Heart left ventricle (tissue), 16 donors: ENCODE results near the gene MPP3. TPM values are rescaled to one million over a fixed set of nuclear protein-coding genes. Genes with fewer than 3 reads are reported as not detected.

Experiments used
- ATAC-seq, 4 donors: fragments of 200-7000 bp; cut with Tn5 transposase; one replicate each; pipeline ENCODE4 v1.9.1; 2020 to 2022; ENCODE audit warnings: moderate library complexity in 4 of 4, mild to moderate bottlenecking in 3 of 4, moderate number of reproducible peaks in 1 of 4
- DNase-seq, 5 donors: peaks; one replicate each; pipeline ENCODE4 v3.0.0-alpha.2; 2020
- H3K27ac ChIP-seq, 12 donors: fragments of 200-600 bp; sonication (generic) in 4 of 12; one replicate each; pipeline versions ENCODE4 v1.5.0 to v1.8.0; 2016 to 2022; ENCODE audit warnings: mild to moderate bottlenecking in 2 of 12
- H3K27me3 ChIP-seq, 9 donors: fragments of 200-600 bp; sonication (generic) in 2 of 9; one replicate each; pipeline versions ENCODE4 v1.5.1 to v1.8.0; 2016 to 2022; ENCODE audit warnings: mild to moderate bottlenecking in 3 of 9
- H3K36me3 ChIP-seq, 9 donors: fragments of 200-600 bp; sonication (generic) in 2 of 9; one replicate each; pipeline versions ENCODE4 v1.5.0 to v1.8.0; 2018 to 2022; ENCODE audit warnings: mild to moderate bottlenecking in 2 of 9
- H3K4me1 ChIP-seq, 12 donors: fragments of 200-600 bp; sonication (generic) in 4 of 12; one replicate each; pipeline versions ENCODE4 v1.5.0 to v1.8.0; 2016 to 2022; ENCODE audit warnings: mild to moderate bottlenecking in 3 of 12
- H3K4me3 ChIP-seq, 12 donors: fragments of 200-600 bp; sonication (generic) in 4 of 12; one replicate each; pipeline versions ENCODE4 v1.5.0 to v1.8.0; 2017 to 2022; ENCODE audit warnings: mild to moderate bottlenecking in 9 of 12, moderate library complexity in 4 of 12
- H3K9me3 ChIP-seq, 12 donors: fragments of 200-600 bp; sonication (generic) in 4 of 12; one replicate each; pipeline versions ENCODE4 v1.5.0 to v1.8.0; 2016 to 2022; ENCODE audit warnings: mild to moderate bottlenecking in 1 of 12
- CTCF ChIP-seq, 12 donors: fragments of 200-600 bp; sonication (generic) in 4 of 12; IDR thresholded peaks; one replicate each; pipeline versions ENCODE4 v1.5.0 to v1.8.0; 2018 to 2022; ENCODE audit warnings: antibody characterized with exemption in 12 of 12, mild to moderate bottlenecking in 5 of 12
- POLR2A ChIP-seq, 2 donors: fragments of 450-650 bp; IDR thresholded peaks; one replicate each; pipeline ENCODE4 v1.6.1; 2017; ENCODE audit warnings: antibody characterized with exemption in 2 of 2, mild to moderate bottlenecking in 2 of 2, moderate library complexity in 2 of 2
- WGBS, 4 donors: extraction: QIAGEN DNeasy Blood & Tissue Kit in 2 of 4; methylation state at CpG; one replicate each; pipeline versions ENCODE4 v1.1.5 to v1.1.7; 2013 to 2018; 5-methylcytosine and 5-hydroxymethylcytosine counted together
- intact Hi-C, 10 donors: fragments of 100-400 bp; cut with DNase I; formaldehyde crosslinking; loops; one replicate each; pipeline versions ENCODE4 v1.11.1 to v1.14.2; 2022
- polyA plus RNA-seq, 2 donors: library from polyadenylated mRNA; stranded (reverse); fragments of 200-250 nt; gene quantifications; one replicate each; pipeline ENCODE4 v1.2.3, GENCODE V29; 2013
- total RNA-seq, 9 donors: library from RNA; depleted of rRNA in 2 of 9; stranded (reverse); fragments of >200 nt in 2 of 9; fragmentation: NEBNext Ultra II Directional in 3 of 9; extraction: Animal tissue kit (Norgen Biotek cat#: 25700) in 3 of 9; gene quantifications; one replicate each; pipeline versions ENCODE4 v1.1.0 to v1.2.4, GENCODE V29; 2016 to 2023
- donor health status: ischemic (EF 13 %, LVEDD 7.1; RV severe dilation, severe dysfunction).
- donor health status: healthy with polysubstance abuse.
- donor health status: DM: no; HTN: yes; CAD: no.
- donor health status: DM: no; HTN: no; CAD: no.
- donor health status: ischemic (EF 25% LVEDD 6.9; RV normal size, moderate dysfunction).
- donor health status: ischemic (EF 25% LVEDD 5.7; RV mildly dilated, moderate dysfunction).
- donor health status: healthy.
- donor health status: DM: yes; HTN: yes; CAD: no.
- donor health status: ischemic (EF 35%, LVEDD 5.7; RV mildly dilated, moderate dysfunction).
- donor health status: nonischemic (EF 11% LVEDD 7.7; RV severe dilation, severe dysfunction).
- donor health status: DM: yes; HTN: yes; CAD: no.
- donor health status: PGD.
- donor health status: ischemic (EF 29% LVEDD 5.4; RV normal size, mild dysfunction).
- donor health status: nonischemic (EF 23%, LVEDD 6.1; RV moderate dilation, normal function).

The MPP3 gene
- total and polyA plus RNA-seq, 11 donors, result 13.8 to 70.2 (median 27.5) TPM

GRCh38 chr17:43864161-43864984, 31.4 kb upstream of the MPP3 start:
- no peak for TF ChIP-seq CTCF (IDR thresholded peaks at IDR 0.05)
- no peak for TF ChIP-seq POLR2A (IDR thresholded peaks at IDR 0.05)
- H3K36me3 ChIP-seq, result no peaks in the 10 kb centered on the region
- DNase-seq (no peak), ATAC-seq (no peak)
- WGBS, 4 donors, result 71 to 88% (median 80%) methylated on average over 3 to 4 of the region's 4 CpGs
- intact Hi-C loops, result no loop called here
- H3K4me3 ChIP-seq, result no peak overlapping the region
- H3K4me1 ChIP-seq, result peaks cover 6 to 33% (median 23%) of the 10 kb centered on the region in 12 donors
- no peaks in the 10 kb centered on the region for H3K9me3 ChIP-seq
- H3K27ac ChIP-seq, result no peak overlapping the region
- H3K27me3 ChIP-seq, result no peaks in the 10 kb centered on the region

DNA sequence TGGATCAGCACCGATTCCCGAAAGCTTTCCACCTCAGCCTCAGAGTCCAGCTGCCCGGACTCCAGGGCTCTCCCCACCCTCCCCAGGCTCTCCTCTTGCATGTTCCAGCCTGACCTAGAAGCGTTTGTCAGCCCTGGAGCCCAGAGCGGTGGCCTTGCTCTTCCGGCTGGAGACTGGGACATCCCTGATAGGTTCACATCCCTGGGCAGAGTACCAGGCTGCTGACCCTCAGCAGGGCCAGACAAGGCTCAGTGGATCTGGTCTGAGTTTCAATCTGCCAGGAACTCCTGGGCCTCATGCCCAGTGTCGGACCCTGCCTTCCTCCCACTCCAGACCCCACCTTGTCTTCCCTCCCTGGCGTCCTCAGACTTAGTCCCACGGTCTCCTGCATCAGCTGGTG, 29.0 kb upstream of the MPP3 start:
- intact Hi-C loops, result no loop called here
- H3K4me1 ChIP-seq, result peaks cover 6 to 51% (median 31%) of the 10 kb centered on the region in 12 donors
- 68 to 82% (median 73%) methylated on average over 4 to 9 of the region's 9 CpGs for WGBS, 4 donors
- ATAC-seq (peak in 2 of 4 donors; percentile 4 to 9), DNase-seq (no peak)
- no peak overlapping the region for H3K4me3 ChIP-seq
- H3K27me3 ChIP-seq, result peaks cover 0 to 5% (median 0%) of the 10 kb centered on the region in 9 donors
- peak overlapping the region; percentile 59 to 84 (median 74) for H3K27ac ChIP-seq
- no peaks in the 10 kb centered on the region for H3K36me3 ChIP-seq
- TF ChIP-seq CTCF (IDR thresholded peaks at IDR 0.05) (no peak), POLR2A (IDR thresholded peaks at IDR 0.05) (no peak)
- H3K9me3 ChIP-seq, result no peaks in the 10 kb centered on the region

DNA sequence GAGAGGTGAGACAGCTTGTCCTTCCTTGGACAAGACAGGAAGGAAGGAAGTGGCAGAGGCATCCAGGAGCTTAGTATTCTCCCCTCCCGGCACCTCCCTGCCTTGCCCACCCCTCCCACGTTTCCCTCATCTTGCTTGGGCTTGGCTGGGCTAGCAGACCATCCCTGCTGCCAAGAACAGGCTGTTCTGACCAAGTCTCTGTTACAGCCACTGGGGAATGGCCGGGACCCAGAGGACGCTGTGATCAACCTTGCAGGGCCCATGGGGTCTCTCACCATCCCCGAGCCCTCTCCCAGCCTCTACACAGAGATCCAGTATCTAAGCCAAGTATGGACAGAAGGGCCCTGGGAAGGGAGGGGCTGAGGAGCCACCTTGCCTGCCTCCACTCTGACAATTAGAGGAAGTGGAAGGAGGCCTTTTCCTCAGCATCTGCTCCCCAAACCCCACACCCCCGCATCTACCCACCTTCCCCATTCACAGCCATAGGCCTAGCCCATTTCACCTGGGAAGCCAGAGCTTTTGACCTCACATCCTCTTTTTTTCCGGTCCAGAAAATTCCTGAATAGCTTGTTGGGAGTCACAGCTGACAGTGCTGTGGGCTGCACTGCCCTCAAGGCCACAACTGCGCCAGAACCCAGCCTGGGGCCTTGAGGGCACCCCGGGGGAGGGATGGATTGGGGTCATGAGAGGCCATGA, 28.1 kb upstream of the MPP3 start:
- Histone ChIP-seq H3K36me3 (no peaks in the 10 kb centered on the region), H3K4me1 (peaks cover 6 to 55% (median 32%) of the 10 kb centered on the region in 12 donors), H3K27ac (peak overlapping the region; percentile 59 to 84 (median 74)), H3K4me3 (no peak overlapping the region), H3K27me3 (peaks cover 0 to 7% (median 0%) of the 10 kb centered on the region in 9 donors), H3K9me3 (no peaks in the 10 kb centered on the region)
- TF ChIP-seq POLR2A (IDR thresholded peaks at IDR 0.05) (peak in 1 of 2 donors; percentile 23), CTCF (IDR thresholded peaks at IDR 0.05) (no peak)
- ATAC-seq (peak; percentile 79 to 89 (median 85)), DNase-seq (peak in 4 of 5 donors; percentile 54 to 88 (median 63))
- intact Hi-C loops, result no loop called here
- 33 to 50% (median 39%) methylated on average over 7 to 9 of the region's 9 CpGs for WGBS, 4 donors
